Activated T-helper 2 cell treated with anti-CD3 and anti-CD28 coated beads, Interferon-gamma antibody, Interleukin-2, Interleukin-4, amounts not matched to agents 10 μg/mL and 5 μg/mL and 100 μg/mL, durations not matched to agents 14 hours and 24 hours and 36 hours (primary cell): ENCODE measurements around the gene RABL2A. TPM values are rescaled to one million over a fixed set of nuclear protein-coding genes. Genes with fewer than 3 reads are reported as not detected.
"Not testable (repeated sequence)": the region's sequence is repeated elsewhere in the genome, so short reads cannot be mapped to it uniquely, and the experiment has no call there.

ENCODE experiments used
- DNase-seq: peaks from one replicate; pipeline ENCODE4 v3.0.0; 2021; ENCODE audit warnings: low spot score
- H3K27ac Mint-ChIP-seq: one replicate; pipeline ENCODE4 v1.8.0; 2021; ENCODE audit warnings: mixed read lengths
- H3K27me3 Mint-ChIP-seq: one replicate; pipeline ENCODE4 v1.8.0; 2021; ENCODE audit warnings: low read depth, mixed read lengths
- H3K36me3 Mint-ChIP-seq: one replicate; pipeline ENCODE4 v1.8.0; 2021; ENCODE audit warnings: low read depth, mixed read lengths
- H3K4me1 Mint-ChIP-seq: one replicate; pipeline ENCODE4 v1.8.0; 2021; ENCODE audit warnings: low read depth, mixed read lengths
- H3K4me3 Mint-ChIP-seq: one replicate; pipeline ENCODE4 v1.8.0; 2021; ENCODE audit warnings: low read depth, mild to moderate bottlenecking, moderate library complexity, mixed read lengths
- H3K9me3 Mint-ChIP-seq: one replicate; pipeline ENCODE4 v1.8.0; 2021; ENCODE audit warnings: mixed read lengths
- intact Hi-C: fragments of 100-400 bp; cut with micrococcal nuclease; formaldehyde crosslinking; loops from one replicate; pipeline ENCODE4 v1.15.1; 2023
- total RNA-seq: library from RNA; stranded (reverse); gene quantifications from 2 replicates; pipeline ENCODE4 v1.2.3, GENCODE V29; 2022

RABL2A gene
- total RNA-seq, 1 donor from 2014 or later: 27.0 TPM

DNA sequence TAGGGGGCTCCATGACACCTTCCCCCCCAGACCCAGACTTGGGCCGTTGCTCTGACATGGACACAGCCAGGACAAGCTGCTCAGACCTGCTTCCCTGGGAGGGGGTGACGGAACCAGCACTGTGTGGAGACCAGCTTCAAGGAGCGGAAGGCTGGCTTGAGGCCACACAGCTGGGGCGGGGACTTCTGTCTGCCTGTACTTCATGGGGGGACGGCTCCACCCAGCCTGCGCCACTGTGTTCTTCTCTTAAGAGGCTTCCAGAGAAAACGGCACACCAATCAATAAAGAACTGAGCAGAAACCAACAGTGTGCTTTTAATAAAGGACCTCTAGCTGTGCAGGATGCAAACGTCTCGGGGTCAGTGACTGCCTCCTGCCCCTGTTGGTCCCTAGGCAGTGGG lies 28.3 kb upstream of the RABL2A start:
- H3K4me1 Mint-ChIP-seq, DNase-seq, H3K27ac Mint-ChIP-seq, H3K4me3 Mint-ChIP-seq, H3K27me3 Mint-ChIP-seq, H3K9me3 Mint-ChIP-seq, intact Hi-C loops, H3K36me3 Mint-ChIP-seq: not testable (repeated sequence)

DNA sequence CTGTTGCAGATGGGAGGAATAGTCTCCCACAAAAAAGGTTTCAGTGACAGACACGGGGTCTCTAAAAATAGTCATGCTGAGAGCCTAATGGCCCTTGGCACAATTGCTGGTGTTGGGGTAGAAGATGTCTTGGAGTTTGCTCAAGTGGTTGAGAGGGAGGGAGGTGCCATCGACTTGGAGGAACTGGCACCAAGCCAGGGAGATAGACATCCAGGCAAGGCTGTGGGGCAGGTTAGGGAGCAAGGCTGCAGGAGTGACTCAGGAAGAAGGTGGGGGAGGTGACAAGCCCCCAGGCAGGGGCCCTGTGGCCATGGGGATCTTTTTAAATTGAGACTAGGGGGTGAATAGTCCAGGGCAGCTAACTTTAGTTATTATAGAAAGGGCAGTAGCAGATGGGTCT lies 27.9 kb upstream of the RABL2A start:
- DNase-seq, H3K4me1 Mint-ChIP-seq, H3K36me3 Mint-ChIP-seq, H3K27ac Mint-ChIP-seq, H3K9me3 Mint-ChIP-seq, H3K27me3 Mint-ChIP-seq, intact Hi-C loops, H3K4me3 Mint-ChIP-seq: not testable (repeated sequence)

DNA sequence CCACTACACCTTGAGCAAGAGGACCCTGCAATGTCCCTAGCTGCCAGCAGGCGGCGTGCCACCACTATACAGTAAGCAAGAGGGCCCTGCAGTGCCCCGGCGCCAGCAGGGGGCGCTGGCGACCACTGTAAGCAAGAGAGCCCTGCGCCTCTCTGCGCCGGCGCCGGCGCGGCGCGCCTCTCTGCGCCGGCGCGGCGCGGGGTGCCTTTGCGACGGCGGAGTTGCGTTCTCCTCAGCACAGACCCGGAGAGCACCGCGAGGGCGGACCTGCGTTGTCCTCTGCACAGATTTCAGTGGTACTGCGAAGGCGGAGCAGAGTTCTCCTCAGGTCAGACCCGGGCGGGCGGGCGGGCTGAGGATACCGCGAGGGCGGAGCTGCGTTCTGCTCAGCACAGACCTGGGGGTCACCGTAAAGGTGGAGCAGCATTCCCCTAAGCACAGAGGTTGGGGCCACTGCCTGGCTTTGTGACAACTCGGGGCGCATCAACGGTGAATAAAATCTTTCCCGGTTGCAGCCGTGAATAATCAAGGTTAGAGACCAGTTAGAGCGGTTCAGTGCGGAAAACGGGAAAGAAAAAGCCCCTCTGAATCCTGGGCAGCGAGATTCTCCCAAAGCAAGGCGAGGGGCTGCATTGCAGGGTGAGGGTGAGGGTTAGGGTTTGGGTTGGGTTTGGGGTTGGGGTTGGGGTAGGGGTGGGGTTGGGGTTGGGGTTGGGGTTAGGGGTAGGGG lies 24.9 kb upstream of the RABL2A start:
- H3K4me3 Mint-ChIP-seq, H3K27ac Mint-ChIP-seq, H3K36me3 Mint-ChIP-seq, H3K9me3 Mint-ChIP-seq, H3K4me1 Mint-ChIP-seq, H3K27me3 Mint-ChIP-seq: not testable (repeated sequence)
- DNase-seq: peak; percentile 56
- intact Hi-C loops: loop anchor here (2.0 to 10.0 kb wide), 3 partner anchors 100 to 283 kb away; partner anchors contain the start of gene SLC35F5

DNA sequence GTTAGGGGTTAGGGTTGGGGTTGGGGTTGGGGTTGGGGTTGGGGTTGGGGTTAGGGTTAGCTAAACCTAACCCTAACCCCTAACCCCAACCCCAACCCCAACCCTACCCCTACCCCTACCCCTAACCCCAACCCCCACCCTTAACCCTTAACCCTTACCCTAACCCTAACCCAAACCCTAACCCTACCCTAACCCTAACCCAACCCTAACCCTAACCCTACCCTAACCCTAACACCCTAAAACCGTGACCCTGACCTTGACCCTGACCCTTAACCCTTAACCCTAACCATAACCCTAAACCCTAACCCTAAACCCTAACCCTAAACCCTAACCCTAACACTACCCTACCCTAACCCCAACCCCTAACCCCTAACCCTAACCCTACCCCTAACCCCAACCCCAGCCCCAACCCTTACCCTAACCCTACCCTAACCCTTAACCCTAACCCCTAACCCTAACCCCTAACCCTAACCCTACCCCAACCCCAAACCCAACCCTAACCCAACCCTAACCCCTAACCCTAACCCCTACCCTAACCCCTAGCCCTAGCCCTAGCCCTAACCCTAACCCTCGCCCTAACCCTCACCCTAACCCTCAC lies 24.1 kb upstream of the RABL2A start:
- Mint-ChIP-seq H3K9me3 (no peaks in the 10 kb centered on the region), H3K36me3 (no peaks in the 10 kb centered on the region), H3K4me3 (peak overlapping the region; percentile 85), H3K27me3 (no peaks in the 10 kb centered on the region), H3K27ac (peak overlapping the region; percentile 93), H3K4me1 (peaks cover 6% of the 10 kb centered on the region)
- intact Hi-C loops: loop anchor here (2.0 to 10.0 kb wide), 3 partner anchors 99 to 282 kb away; partner anchors contain the start of gene SLC35F5
- no peak for DNase-seq

DNA sequence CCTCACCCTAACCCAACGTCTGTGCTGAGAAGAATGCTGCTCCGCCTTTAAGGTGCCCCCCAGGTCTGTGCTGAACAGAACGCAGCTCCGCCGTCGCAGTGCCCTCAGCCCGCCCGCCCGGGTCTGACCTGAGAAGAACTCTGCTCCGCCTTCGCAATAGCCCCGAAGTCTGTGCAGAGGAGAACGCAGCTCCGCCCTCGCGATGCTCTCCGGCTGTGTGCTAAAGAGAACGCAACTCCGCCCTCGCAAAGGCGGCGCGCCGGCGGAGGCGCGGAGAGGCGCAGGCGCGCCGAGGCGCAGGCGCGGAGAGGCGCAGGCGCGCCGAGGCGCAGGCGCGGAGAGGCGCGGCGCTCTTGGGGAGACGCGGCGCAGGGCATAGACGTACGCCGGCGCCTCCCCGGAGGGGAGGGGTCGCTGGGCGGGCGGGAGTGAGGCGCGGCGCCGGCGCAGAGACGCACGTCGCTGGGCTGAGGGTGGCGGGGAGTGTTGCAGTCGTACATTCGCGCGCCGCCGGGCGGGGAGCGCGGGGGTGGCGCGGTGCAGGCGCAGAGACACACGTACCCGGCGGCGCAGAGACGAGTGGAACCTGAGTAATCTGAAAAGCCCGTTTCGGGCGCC lies 23.5 kb upstream of the RABL2A start:
- peak; percentile 75 for DNase-seq
- not testable (repeated sequence) for H3K36me3 Mint-ChIP-seq, H3K4me1 Mint-ChIP-seq, H3K9me3 Mint-ChIP-seq, H3K27me3 Mint-ChIP-seq
- intact Hi-C loops: loop anchor here (2.0 to 10.0 kb wide), 3 partner anchors 99 to 281 kb away; partner anchors contain the start of gene SLC35F5
- Mint-ChIP-seq H3K27ac (peak overlapping the region; percentile 93), H3K4me3 (peak overlapping the region; percentile 85)

DNA sequence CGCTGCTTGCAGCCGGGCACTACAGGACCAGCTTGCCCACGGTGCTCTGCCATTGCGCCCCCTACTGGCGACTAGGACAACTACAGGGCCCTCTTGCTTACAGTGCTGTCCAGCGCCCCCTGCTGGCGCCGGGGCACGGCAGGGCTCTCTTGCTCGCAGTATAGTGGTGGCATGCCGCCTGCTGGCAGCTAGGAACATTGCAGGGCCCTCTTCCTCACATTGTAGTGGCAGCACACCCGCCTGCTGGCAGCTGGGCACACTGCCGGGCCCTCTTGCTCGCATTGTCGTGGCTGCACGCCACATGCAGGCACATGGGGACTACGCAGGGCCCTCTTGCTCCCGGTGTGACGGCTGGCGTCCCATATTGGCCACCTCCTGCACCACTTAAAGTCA lies 23.0 kb upstream of the RABL2A start:
- H3K4me1 Mint-ChIP-seq, H3K27me3 Mint-ChIP-seq, H3K36me3 Mint-ChIP-seq, H3K9me3 Mint-ChIP-seq: not testable (repeated sequence)
- intact Hi-C loops: loop anchor here (5.0 to 10.0 kb wide), 2 partner anchors 98 to 281 kb away; no protein-coding TSS in a partner anchor
- Mint-ChIP-seq H3K27ac (peak overlapping the region; percentile 82), H3K4me3 (peak overlapping the region; percentile 85)
- peak; percentile 91 for DNase-seq

DNA sequence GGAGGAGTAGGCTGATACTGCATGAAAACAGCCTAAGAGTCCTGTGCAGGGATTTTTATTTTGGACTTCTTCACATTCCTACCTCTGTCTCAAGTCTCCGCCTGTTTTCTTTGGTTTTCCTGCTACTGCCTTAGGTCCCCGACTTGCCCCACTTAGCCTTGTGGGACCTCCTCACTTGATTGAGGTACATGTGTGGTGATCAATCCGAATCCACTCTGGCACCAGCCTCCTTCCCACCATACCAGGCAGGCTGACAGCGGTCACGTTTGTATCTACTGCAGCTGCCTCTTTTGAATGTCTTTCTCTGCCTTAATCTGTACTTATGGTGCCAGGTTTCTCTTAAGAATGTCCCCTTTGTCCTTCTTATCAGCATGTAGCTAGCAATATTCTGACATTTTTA lies 22.4 kb upstream of the RABL2A start:
- peak overlapping the region; percentile 85 for H3K4me3 Mint-ChIP-seq
- not testable (repeated sequence) for H3K36me3 Mint-ChIP-seq, H3K27me3 Mint-ChIP-seq, H3K4me1 Mint-ChIP-seq, DNase-seq, H3K9me3 Mint-ChIP-seq
- peak overlapping the region; percentile 82 for H3K27ac Mint-ChIP-seq
- intact Hi-C loops: loop anchor here (5.0 to 10.0 kb wide), 2 partner anchors 98 to 280 kb away; no protein-coding TSS in a partner anchor

DNA sequence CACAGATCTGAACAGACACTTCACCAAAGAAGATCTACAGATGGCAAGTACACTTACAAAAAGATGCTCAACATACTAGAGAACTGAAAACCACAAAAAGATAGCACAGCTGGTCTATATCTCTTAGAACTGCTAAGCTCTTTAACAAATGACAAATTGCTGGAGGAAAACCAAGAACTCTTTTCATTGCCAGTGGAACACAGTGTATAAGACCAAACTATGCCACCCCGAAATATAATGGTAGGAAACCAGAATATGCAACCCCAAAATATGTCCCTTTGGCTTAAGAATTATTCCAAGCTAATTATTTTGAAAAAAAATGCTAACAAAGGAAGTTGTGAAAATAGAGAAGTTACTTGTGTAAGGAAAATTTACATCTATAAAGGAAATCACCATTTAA lies 21.0 kb upstream of the RABL2A start:
- intact Hi-C loops: loop anchor here (10.0 kb wide), 1 partner anchor 279 kb away; no protein-coding TSS in a partner anchor
- not testable (repeated sequence) for H3K27ac Mint-ChIP-seq, H3K4me1 Mint-ChIP-seq, H3K36me3 Mint-ChIP-seq, H3K4me3 Mint-ChIP-seq, H3K9me3 Mint-ChIP-seq, H3K27me3 Mint-ChIP-seq, DNase-seq

DNA sequence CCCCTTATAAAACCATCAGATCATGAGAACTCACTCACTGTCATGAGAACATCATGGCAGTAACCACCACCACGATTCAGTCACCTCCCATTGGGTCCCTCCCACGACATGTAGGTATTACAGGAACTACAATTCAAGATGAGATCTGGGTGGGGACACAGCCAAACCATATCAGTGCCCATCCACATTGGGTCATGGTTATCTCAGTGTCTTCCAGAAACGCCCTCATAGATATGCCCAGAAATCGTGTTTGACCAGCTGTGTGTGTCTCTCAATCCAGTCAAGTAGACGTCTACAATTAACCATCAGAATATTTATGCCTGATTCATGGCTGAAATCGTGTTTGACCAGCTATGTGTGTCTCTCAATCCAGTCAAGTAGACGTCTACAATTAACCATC lies 17.2 kb upstream of the RABL2A start:
- not testable (repeated sequence) for H3K4me3 Mint-ChIP-seq, DNase-seq, H3K9me3 Mint-ChIP-seq, H3K36me3 Mint-ChIP-seq, H3K27ac Mint-ChIP-seq, H3K27me3 Mint-ChIP-seq, H3K4me1 Mint-ChIP-seq
- intact Hi-C loops: loop anchor here (10.0 kb wide), 1 partner anchor 275 kb away; no protein-coding TSS in a partner anchor

DNA sequence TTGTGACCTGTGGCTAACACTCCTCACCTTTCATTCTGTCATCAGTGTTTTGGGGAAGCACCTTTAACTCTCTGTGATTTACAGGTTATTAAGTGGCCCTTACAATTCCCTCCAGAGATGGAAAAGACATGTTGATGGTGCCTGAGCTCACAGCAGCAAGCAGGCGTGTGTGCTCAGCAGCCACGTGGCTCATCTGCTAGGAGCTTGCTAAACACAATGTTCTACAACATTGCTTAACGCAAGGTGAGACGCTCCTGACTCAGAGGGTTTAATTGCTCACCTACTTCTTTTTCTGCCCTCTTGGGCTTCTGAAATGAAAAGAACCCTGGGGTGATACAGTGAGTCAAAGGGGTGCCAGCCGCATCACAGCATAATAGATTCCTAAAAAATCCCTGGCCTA lies 6.1 kb upstream of the RABL2A start:
- H3K4me1 Mint-ChIP-seq, H3K9me3 Mint-ChIP-seq, H3K27ac Mint-ChIP-seq, intact Hi-C loops, H3K36me3 Mint-ChIP-seq, H3K4me3 Mint-ChIP-seq, H3K27me3 Mint-ChIP-seq, DNase-seq: not testable (repeated sequence)

DNA sequence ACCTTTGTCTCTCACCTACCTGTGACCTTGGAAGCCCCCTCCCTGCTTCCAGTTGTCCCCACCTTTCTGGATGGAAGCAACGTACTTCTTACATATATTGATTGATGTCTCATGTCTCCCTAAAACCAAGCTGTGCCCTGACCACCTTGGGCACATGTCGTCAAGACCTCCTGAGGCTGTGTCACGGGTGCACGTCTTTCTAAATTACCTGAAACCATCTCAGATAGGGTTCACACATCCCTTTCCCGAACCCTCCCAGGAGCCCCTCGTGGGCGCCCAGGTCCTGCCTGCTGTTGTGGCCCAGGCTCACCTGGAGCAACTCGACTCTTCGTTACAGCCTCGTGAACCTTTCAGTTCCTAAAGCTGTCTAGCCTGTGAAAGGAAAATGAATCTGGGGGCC lies 1.2 kb upstream of the RABL2A start:
- Mint-ChIP-seq H3K36me3 (peaks cover 20% of the 10 kb centered on the region), H3K4me1 (peaks cover 12% of the 10 kb centered on the region), H3K4me3 (peak overlapping the region; percentile 13)
- DNase-seq, intact Hi-C loops, H3K9me3 Mint-ChIP-seq, H3K27ac Mint-ChIP-seq, H3K27me3 Mint-ChIP-seq: not testable (repeated sequence)

DNA sequence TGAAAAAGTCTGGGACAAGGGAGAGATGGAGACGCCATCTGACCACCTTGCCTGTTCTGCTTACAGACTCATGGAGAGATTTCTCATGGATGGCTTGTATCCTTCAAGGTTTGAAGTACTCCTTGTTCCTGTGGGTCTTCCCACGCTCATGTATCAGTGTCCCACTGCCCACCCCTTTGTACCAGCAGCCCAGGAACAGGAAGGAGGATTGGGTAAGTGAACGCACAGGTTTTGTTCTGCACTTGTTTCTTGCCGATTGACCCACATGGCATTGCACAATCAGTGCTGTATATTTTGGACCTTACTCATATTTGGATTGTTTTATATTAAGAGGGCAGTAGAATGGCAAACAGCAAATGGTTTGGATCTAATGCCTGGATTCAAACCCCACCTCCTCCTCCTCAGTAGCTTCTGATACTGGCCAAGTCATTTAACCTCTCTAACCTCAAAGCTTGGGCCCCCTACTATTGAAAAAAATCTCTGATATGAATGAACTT lies 5.8 kb downstream of the RABL2A start:
- H3K9me3 Mint-ChIP-seq, DNase-seq, H3K27ac Mint-ChIP-seq, intact Hi-C loops, H3K4me3 Mint-ChIP-seq, H3K4me1 Mint-ChIP-seq, H3K27me3 Mint-ChIP-seq: not testable (repeated sequence)
- peaks cover 27% of the 10 kb centered on the region for H3K36me3 Mint-ChIP-seq

DNA sequence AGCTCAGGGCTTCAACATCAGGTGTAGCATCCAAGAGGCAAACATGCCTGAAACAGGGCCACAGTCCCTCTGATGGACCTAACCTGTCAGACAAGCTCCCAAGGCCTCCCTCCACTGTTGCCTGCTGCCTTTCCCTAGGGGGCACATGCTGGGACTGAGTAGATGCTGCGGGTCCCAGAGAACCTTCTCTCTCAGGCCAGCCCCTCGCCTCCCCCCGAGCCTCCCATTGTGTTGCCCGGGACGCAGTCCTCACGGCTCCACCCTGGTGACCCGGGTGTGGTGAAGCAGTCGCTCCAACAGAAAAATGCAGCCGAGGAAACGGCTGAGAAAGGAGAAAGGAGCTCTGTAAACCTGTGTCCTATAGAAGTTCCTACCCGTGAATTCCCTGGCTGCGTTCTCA lies 8.3 kb downstream of the RABL2A start:
- intact Hi-C loops, H3K27ac Mint-ChIP-seq, H3K4me1 Mint-ChIP-seq, H3K27me3 Mint-ChIP-seq, H3K9me3 Mint-ChIP-seq, H3K4me3 Mint-ChIP-seq, DNase-seq: not testable (repeated sequence)
- peaks cover 14% of the 10 kb centered on the region for H3K36me3 Mint-ChIP-seq
